ENCODE measurements around the gene AASDH.

DNA sequence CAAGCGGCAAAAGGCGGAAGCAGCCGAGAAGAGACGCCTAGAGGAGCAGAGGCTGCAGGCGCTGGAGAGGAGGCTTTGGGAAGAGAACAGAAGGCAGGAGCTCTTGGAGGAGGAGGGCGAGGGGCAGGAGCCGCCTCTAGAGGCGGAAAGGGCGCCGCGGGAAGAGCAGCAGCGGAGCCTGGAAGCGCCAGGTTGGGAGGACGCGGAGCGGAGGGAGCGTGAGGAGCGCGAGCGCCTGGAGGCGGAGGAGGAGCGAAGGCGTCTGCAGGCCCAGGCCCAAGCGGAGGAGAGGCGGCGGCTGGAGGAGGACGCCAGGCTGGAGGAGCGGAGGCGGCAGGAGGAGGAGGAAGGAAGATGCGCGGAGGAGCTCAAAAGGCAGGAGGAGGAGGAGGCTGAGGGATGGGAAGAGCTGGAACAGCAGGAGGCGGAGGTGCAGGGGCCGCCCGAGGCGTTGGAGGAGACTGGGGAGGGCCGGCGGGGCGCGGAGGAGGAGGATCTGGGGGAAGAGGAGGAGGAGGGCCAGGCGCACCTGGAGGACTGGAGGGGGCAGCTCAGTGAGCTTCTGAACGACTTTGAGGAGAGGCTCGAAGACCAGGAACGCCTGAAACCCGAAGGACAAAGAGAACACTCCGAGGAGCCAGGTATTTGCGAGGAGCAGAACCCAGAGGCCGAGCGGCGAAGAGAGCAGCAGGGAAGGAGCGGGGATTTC lies 72.9 kb downstream of the AASDH start:
- TF ChIP-seq POLR2A (IDR thresholded peaks at IDR 0.05): no peak
- TF ChIP-seq, protein P1, sequence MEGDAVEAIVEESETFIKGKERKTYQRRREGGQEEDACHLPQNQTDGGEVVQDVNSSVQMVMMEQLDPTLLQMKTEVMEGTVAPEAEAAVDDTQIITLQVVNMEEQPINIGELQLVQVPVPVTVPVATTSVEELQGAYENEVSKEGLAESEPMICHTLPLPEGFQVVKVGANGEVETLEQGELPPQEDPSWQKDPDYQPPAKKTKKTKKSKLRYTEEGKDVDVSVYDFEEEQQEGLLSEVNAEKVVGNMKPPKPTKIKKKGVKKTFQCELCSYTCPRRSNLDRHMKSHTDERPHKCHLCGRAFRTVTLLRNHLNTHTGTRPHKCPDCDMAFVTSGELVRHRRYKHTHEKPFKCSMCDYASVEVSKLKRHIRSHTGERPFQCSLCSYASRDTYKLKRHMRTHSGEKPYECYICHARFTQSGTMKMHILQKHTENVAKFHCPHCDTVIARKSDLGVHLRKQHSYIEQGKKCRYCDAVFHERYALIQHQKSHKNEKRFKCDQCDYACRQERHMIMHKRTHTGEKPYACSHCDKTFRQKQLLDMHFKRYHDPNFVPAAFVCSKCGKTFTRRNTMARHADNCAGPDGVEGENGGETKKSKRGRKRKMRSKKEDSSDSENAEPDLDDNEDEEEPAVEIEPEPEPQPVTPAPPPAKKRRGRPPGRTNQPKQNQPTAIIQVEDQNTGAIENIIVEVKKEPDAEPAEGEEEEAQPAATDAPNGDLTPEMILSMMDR (IDR thresholded peaks at IDR 0.05): no peak
